H1 (cell line): ENCODE measurements around the gene FOXN3.

Source experiments
- CTBP2 ChIP-seq: IDR thresholded peaks from 2 replicates; pipeline ENCODE4 v1.7.0; 2011; ENCODE audit warnings: borderline replicate concordance, mild to moderate bottlenecking, moderate library complexity, mixed read lengths, low read length; ENCODE audit not compliant: insufficient read depth, insufficient read length
- HDAC6 ChIP-seq: IDR thresholded peaks from one replicate; pipeline ENCODE4 v1.7.1; 2012; ENCODE audit warnings: low read depth, mild to moderate bottlenecking, inconsistent platforms, low read length, moderate library complexity
- YY1 ChIP-seq: IDR thresholded peaks from 2 replicates; pipeline ENCODE4 v1.6.1; 2011; ENCODE audit warnings: low read depth, mild to moderate bottlenecking, low read length

DNA sequence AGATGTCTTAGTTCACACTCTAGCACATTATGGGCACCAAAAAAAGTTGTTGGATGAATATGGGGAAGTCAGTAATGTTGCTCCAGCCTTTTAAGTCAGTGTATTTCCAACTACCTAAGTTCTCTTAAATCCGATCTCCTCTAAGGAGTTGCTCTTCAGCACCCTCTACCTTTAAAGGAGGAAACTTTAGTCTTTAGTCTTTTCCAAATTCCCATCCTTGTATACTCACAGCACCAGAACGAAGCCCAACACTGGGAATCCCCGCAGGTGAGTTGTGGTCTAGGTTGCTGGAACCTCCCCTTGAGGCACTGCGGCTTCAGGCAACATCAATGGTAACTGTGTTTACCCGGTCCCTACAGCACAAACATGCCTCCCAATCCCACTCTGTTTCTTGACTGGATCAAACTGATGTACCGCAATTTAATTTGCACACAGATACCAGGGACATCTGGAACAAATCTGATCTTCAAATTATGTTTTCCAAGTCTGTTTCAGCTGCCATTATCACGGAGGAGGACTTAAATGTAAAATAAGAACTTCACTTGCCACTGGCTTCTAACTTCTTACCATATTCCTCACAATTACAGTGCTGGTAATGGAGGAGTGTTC is 179.0 kb downstream of the FOXN3 start:
- TF ChIP-seq CTBP2 (no peak), YY1 (no peak), HDAC6 (no peak)
